Stimulated activated CD4-positive, alpha-beta T cell treated with anti-CD3 and anti-CD28 coated beads, Interleukin-12 subunit alpha, Interleukin-12 subunit beta, amount 100 ng/mL, for 4 hours (primary cell): ENCODE measurements around the gene YES1.
"Not testable (repeated sequence)": the region's sequence is repeated elsewhere in the genome, so short reads cannot be mapped to it uniquely, and the experiment has no call there.

Source experiments
- DNase-seq: peaks from one replicate; pipeline ENCODE4 v3.0.0-alpha.2; 2020

The YES1 gene

GRCh38 chr18:820591-821165, 8.6 kb upstream of the YES1 start:
- DNase-seq, result no peak

- DNase-seq, result no peak
Measured at GRCh38 chr18:816869-817268, 4.8 kb upstream of the YES1 start.

GRCh38 chr18:816088-816653, 4.1 kb upstream of the YES1 start:
- DNase-seq, result no peak

DNA sequence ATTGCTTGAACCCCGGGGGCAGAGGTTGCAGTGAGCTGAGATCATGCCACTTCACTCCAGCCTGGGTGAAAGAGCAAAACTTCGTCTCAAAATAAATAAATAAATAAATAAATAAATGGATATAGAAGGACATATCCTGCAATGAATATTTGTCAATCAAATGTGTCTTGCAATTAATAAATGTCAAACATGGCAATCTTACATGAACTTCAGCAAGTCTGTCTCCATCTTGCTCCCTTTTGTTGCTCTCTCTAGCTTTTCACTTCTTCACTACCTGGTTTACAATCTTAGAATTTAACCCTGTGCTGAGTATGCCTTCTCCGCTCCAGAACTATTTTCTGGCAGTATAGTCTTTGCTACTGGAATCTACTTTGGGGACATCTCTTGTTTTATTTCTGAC, 3.3 kb upstream of the YES1 start:
- DNase-seq, result no peak

GRCh38 chr18:814300-815084, 2.5 kb upstream of the YES1 start:
- DNase-seq, result no peak

GRCh38 chr18:813172-814071, 1.4 kb upstream of the YES1 start:
- peak; percentile 41 for DNase-seq

- peak; percentile 67 for DNase-seq
Measured at GRCh38 chr18:812376-813171, 532 bp upstream of the YES1 start.

DNA sequence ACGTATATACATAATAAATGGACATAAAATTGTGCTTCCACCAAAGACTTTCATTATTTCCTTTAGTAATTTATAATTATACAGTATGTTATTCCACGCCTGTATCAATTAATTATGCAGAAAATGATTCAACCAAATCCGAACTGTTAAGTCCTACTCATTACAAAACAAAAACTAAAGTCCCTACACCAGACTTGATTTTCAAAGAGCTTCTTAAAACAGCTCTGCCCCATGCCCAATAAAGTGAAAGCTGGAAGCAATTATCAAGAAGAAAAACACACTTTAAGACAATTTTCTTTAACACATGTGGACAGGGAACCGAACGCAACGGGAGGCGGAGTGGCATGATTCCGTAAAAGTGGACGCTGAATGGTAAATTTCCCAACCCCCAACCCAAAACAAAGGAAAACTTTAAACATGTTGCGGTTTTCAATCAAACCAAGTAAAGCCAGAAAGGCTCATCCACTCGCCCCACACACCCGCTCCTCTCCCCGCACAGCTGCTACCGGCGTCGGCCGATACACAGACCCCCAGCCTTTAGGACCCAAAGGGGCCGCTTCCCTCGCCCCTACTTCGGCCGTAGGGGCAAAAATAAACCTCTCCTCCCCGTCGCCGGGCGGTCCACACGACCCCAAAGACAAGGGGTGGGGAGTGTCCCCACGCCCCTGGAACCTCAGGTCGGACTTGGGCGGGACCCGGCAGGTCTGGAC, 705 bp downstream of the YES1 start:
- DNase-seq, result no peak

DNA sequence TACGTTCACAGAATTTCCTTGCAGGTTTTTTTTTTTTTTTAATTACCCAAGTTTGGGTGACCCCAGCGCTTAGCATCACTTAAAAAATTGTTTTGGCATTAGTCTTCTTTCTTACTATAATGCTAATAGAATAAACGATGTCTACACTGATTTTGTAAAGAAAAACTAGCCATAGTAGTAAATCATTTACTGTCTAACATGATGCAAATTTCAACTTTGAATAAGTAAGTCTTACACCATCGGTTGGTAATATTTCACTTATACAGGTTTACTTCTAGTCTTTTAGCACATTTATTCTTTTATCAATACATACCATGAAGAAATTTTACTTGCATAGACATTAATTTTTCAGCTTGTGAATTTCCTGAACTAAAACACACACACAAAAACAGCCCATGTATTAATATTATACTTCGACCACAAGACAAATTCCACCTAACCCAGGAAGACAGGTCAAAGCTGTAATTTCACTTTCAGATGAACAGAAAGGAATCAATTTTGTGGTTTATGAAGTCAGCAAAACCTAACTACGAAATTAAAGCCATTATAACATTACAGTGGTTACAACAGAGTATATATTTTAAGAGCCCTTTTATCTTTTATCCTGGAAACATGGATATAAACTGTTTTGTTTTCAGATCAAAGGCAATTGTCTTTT, 1.9 kb downstream of the YES1 start:
- no peak for DNase-seq

- DNase-seq, result not testable (repeated sequence)
Measured at GRCh38 chr18:809228-809627, 2.8 kb downstream of the YES1 start.

DNA sequence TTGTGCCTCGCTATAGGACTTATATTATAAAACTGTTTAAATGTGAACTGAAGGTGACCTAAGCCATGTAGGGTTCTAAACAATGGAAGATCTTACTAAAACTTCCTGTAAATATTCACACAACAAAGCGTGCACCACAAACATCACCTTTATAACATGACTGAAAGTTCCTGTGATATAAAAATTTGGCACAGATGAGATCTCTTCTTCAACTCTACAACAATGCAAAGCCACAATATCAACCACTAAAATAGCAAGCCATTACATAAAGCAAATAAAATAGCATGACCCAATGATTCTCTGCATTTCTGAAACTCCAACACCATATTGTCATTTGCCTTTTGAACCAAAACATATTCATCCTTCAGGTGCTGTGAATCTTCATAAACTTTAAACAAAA, 3.5 kb downstream of the YES1 start:
- no peak for DNase-seq

GRCh38 chr18:808086-808485, 4.0 kb downstream of the YES1 start:
- DNase-seq, result no peak

- no peak for DNase-seq
Measured at GRCh38 chr18:805755-806110, 6.3 kb downstream of the YES1 start.

DNA sequence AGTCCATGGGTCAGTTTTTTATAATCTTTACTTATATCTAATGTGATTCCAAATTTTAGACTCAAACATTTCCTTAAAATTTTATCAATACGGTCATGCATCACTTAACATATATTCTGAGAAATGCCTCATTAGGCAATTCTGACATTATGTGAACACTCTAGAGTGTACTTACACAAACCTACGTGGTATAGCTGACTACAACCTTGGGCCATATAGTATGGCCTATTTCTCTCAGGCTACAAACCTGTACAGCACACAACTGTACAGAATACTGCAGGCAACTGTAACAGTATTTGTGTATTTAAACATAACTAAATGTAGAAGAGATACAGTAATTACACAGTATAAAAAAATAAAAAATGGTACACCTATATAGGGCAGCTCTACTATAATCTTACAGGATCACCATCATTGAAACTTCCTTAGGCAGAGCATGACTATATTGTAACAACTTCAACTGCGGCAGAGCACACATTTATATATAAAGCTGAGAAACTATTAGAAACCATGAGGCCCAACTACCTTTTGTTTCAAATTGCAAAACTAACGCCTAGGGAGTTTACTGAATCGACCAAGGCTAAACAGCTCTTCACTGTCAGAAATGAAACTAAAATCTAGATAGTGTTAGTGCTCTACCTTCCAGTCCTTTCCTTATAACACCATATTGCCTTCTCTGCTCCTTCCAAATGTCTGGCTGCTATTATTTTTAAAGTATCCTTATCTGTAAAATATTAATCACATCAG, 6.9 kb downstream of the YES1 start:
- DNase-seq, result no peak

DNA sequence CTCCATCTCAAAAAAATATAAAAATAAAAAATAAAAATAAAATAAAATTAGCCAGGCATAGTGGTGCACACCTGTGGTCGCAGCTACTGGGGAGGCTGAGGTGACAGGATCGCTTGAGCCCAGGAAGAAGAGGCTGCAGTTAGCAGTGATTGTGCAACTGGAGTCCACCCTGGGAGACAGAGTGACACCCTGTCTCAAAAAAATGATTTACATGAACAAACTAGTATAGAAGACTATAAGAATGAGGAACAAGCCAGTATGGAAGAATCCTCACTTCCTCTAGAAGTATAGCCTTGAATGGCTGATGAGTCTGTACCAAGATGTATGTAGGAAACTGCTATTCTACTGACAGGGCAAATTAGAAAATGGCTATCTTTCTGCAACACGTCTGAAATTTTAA, 10.9 kb downstream of the YES1 start:
- no peak for DNase-seq

DNA sequence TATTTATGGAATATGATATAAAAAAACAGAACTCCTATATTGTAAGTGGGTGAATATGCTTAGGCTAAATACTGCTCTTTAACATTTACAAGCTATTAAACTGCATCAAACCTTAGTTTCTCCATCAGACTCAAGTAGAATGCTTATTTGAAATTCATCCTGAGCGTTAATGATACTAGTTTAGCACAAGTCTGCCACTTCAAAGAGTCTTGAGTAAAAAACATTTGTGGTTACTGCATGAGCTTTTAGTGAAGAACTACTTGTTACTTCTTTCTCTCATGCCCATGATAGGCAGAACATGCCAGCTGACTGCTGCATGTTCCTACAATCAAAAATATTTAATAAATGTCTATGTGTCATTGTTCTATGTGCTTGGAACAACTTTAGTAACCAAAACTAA, 12.1 kb downstream of the YES1 start:
- DNase-seq, result no peak

- DNase-seq, result not testable (repeated sequence)
Measured at GRCh38 chr18:795383-795782, 16.7 kb downstream of the YES1 start.

DNA sequence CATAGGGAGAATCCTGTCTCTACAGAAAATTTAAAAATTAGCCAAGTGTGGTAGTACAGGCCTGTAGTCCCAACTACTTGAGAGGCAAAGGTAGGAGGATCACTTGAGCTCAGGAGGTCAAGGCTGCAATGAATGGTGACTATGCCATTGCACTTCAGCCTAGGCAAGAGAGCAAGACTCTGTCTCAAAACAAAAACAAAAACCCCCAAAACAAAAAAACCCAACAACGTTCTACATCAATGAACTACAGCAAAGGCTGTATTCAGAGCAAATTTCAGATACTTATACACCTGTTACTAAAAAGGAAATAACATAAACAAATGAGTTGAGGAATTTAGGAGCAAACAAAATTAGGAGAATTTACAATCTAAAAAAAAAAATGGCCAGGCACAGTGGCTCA, 22.6 kb downstream of the YES1 start:
- no peak for DNase-seq

GRCh38 chr18:785242-785641, 26.8 kb downstream of the YES1 start:
- no peak for DNase-seq

- no peak for DNase-seq
Measured at GRCh38 chr18:784470-785172, 27.4 kb downstream of the YES1 start.
